Panc1 (cell line): Measurements from ENCODE around the gene TMEM225.

Source experiments
- POLR2AphosphoS5 ChIP-seq: IDR thresholded peaks from 2 replicates; pipeline ENCODE4 v1.6.1; 2012; ENCODE audit warnings: mild to moderate bottlenecking, low read depth, low read length, moderate library complexity
- TF ChIP-seq, protein P1 (sequence below): fragments of 450-650 bp; IDR thresholded peaks from 2 replicates; pipeline ENCODE4 v1.5.1; 2017; ENCODE audit warnings: mild to moderate bottlenecking
- TF ChIP-seq, protein P2 (sequence below), 2 experiments: IDR thresholded peaks; 2 replicates each; pipeline ENCODE4 v1.6.1; 2011 to 2012; ENCODE audit warnings: low read depth in 2 of 2, control low read depth in 1 of 2, low read length in 1 of 2, mild to moderate bottlenecking in 1 of 2, moderate library complexity in 1 of 2; ENCODE audit not compliant: insufficient read depth in 1 of 2

DNA sequence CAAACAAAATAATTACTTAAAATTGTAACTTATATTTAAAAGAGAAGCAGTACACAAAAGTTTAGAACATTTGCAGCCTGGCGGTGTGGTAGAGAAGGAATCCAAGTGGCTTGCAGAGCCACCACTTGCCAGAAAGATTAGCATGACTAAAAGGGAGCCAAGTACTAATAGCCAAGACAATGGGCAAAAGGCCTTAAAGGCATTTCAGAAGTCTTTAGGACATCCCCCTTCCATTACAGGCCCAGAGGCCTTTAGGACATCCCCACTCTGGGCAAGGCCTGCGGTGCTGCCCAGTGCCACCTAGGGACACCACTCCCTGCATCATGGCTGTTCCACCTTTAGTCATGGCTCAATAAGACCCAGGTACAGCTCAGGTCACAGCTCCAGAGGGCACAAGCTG is 32.4 kb downstream of the TMEM225 start:
- TF ChIP-seq, protein P1, sequence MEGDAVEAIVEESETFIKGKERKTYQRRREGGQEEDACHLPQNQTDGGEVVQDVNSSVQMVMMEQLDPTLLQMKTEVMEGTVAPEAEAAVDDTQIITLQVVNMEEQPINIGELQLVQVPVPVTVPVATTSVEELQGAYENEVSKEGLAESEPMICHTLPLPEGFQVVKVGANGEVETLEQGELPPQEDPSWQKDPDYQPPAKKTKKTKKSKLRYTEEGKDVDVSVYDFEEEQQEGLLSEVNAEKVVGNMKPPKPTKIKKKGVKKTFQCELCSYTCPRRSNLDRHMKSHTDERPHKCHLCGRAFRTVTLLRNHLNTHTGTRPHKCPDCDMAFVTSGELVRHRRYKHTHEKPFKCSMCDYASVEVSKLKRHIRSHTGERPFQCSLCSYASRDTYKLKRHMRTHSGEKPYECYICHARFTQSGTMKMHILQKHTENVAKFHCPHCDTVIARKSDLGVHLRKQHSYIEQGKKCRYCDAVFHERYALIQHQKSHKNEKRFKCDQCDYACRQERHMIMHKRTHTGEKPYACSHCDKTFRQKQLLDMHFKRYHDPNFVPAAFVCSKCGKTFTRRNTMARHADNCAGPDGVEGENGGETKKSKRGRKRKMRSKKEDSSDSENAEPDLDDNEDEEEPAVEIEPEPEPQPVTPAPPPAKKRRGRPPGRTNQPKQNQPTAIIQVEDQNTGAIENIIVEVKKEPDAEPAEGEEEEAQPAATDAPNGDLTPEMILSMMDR: no peak
- no peak for TF ChIP-seq POLR2AphosphoS5
- TF ChIP-seq, protein P2, sequence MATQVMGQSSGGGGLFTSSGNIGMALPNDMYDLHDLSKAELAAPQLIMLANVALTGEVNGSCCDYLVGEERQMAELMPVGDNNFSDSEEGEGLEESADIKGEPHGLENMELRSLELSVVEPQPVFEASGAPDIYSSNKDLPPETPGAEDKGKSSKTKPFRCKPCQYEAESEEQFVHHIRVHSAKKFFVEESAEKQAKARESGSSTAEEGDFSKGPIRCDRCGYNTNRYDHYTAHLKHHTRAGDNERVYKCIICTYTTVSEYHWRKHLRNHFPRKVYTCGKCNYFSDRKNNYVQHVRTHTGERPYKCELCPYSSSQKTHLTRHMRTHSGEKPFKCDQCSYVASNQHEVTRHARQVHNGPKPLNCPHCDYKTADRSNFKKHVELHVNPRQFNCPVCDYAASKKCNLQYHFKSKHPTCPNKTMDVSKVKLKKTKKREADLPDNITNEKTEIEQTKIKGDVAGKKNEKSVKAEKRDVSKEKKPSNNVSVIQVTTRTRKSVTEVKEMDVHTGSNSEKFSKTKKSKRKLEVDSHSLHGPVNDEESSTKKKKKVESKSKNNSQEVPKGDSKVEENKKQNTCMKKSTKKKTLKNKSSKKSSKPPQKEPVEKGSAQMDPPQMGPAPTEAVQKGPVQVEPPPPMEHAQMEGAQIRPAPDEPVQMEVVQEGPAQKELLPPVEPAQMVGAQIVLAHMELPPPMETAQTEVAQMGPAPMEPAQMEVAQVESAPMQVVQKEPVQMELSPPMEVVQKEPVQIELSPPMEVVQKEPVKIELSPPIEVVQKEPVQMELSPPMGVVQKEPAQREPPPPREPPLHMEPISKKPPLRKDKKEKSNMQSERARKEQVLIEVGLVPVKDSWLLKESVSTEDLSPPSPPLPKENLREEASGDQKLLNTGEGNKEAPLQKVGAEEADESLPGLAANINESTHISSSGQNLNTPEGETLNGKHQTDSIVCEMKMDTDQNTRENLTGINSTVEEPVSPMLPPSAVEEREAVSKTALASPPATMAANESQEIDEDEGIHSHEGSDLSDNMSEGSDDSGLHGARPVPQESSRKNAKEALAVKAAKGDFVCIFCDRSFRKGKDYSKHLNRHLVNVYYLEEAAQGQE (IDR thresholded peaks at IDR 0.05; ENCODE audit: insufficient read depth in 1 of 2, low read depth in 2 of 2, low read length in 1 of 2): no peak
